Measurements from ENCODE around the gene MRFAP1L1.
A peak's percentile ranks its signal among the peaks of the same experiment; 100 is the strongest.
"Not testable (repeated sequence)": the region's sequence is repeated elsewhere in the genome, so short reads cannot be mapped to it uniquely, and the experiment has no call there.

Gene MRFAP1L1

DNA sequence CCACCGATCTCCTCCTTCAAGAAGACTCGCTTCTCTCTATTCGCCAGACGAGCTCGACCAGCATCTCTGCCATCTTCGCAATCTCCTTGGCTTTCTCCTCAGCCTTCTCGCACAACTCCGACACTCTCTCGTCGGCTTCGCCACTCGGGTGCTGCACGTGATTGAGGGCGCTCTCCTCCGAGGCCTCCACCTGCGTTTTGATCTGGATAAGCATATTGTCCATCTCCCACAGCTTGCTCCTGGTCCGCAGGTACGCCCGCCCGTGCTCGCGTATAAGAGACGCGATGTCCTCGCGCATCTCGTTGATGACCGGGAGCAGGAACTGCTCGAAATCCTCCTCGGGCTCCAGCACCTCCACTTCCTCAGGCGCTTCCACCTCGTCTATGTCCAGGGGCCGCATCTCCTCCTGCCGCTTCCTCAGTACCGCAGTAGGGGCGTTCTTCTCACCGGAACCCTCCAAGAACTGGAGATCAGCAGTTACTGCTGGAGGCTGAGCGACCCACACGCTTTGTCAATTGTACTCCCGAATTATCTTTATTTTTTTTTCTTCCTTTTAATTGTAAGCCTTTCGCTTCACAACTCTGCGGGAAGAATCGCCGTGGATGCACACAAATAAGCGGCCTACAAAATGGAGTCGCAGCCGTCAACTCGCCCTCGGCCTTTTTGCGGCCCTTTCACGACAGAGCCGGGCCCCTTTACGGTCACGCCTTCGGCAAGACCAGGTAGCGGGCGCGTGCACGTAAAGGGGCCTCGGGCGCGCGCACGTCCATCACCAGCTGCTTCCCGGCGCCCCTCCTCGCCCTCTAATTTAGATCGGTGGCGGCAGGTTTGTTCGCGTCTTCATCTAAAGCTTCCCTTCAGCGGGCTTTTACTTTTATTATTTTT is at the start of gene MRFAP1L1:
Gene MRFAP1L1, minus strand, starts transcription at position 636 of the 885 bp plus-strand sequence. Its CDS starts 236 bp downstream, at position 400.
- DNase-seq = peak; percentile 96

DNA sequence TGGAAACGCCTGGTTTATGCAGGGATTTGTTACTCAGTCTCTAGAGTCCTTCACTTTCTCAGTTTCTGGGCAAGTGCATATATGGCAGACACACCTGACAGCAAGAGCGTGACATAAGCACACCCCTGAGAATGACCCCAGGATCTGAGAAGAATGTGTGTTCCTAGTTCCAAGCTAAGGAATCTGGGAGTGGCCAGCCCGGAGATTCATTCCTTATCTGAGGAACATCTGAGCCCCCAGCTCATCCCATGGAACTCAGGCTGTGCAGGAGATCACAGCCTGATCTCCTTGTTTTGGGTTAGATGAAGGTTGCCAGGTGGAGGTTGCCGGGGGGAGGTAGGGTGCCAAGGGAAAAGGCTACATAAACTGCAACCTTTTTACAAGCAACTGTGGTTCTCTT is 49.1 kb upstream of the MRFAP1L1 start:
- DNase-seq = no peak

DNA sequence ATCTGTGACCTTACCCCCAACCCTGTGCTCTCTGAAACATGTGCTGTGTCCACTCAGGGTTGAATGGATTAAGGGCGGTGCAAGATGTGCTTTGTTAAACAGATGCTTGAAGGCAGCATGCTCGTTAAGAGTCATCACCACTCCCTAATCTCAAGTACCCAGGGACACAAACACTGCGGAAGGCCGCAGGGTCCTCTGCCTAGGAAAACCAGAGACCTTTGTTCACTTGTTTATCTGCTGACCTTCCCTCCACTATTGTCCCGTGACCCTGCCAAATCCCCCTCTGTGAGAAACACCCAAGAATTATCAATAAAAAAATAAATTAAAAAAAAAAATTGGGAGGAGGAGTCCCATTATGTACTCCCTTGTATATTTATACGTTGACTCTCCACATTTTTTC is 46.7 kb upstream of the MRFAP1L1 start:
- not testable (repeated sequence) for DNase-seq

GRCh38 chr4:6755088-6755753 is 45.6 kb upstream of the MRFAP1L1 start:
- no peak for DNase-seq

GRCh38 chr4:6754481-6755087 is 44.9 kb upstream of the MRFAP1L1 start:
- DNase-seq = no peak

DNA sequence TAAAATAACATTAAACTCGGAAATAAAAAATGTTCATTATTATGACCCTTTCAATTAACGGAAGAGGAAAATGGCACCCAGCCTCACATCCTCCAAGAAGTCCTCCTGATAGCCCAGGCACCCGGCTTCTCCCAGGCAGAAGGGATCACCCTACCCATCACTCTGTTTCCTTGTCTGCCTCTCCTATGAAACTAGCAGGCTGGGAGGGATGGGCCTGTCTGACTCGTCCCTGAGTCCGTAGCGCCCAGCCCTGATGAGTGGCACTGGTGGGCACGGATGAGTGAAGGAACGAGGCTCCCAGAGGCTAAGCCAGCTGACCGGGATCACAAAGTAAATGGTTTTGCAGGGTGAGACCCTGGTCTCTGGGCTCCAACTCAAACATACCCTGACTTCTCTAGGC is 44.2 kb upstream of the MRFAP1L1 start:
- DNase-seq = no peak

GRCh38 chr4:6753103-6753560 is 43.5 kb upstream of the MRFAP1L1 start:
- DNase-seq = no peak

DNA sequence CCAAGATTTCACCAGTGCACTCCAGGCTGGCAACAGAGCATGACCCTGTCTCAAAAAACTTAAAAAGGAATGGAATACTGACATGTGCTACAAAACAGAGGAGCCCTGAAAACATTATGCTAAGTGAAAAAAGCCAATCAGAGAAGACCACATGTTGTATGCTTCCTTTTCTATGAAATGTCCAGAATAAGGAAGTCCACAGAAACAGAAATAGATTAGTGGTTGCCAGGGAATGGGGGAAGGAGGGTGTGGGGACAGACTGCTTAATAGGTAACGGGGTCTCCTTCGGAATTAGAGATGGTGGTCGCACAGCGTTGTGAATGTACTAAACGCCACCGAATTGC is 42.8 kb upstream of the MRFAP1L1 start:
- DNase-seq = no peak

- DNase-seq = no peak
Observed at GRCh38 chr4:6751611-6752485, 42.2 kb upstream of the MRFAP1L1 start.

- no peak for DNase-seq
Observed at GRCh38 chr4:6750286-6751221, 40.9 kb upstream of the MRFAP1L1 start.

DNA sequence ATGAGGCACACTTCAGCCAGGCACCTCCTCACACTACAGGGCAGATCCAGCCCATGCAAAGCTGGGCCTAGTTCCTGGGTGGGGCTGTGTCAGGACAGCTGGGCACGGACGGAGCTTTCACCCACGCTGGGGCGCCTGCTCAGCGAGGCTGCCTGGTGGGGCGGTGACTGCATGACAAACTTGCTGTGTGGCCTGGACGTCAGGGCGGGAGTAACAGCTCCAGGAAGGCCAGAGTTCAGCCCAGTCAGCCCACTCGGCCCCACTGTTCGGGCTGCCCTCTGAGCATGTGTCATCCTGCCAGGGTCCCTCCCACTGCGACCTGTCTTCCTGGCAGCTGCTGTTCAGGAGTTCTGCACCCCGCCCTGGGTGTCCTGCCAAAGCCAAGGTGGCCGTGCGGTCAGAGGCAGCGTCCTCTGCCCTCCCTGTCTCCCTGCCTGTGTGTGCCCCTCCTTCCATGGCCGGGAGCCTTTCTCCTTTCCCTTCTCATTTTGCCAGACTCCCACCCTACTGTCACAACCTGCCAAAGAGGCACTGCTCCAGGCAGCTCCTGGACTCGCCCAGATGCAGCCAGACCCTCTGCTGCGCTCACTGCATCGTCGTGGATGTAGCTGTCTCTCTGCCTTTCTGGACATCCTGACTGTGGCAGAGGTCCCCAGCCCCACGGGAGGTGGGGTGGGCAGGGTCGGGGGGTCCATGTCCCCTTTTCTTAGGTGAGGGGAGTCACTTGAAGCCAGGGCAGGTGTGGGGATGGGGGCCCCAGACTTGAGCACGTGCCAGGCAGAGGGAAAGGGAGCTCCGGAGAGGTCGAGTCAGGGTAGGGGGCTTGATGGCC is 39.9 kb upstream of the MRFAP1L1 start:
- DNase-seq = no peak

- no peak for DNase-seq
Observed at GRCh38 chr4:6748286-6748685, 38.6 kb upstream of the MRFAP1L1 start.

GRCh38 chr4:6747294-6748051 is 37.8 kb upstream of the MRFAP1L1 start:
- no peak for DNase-seq

DNA sequence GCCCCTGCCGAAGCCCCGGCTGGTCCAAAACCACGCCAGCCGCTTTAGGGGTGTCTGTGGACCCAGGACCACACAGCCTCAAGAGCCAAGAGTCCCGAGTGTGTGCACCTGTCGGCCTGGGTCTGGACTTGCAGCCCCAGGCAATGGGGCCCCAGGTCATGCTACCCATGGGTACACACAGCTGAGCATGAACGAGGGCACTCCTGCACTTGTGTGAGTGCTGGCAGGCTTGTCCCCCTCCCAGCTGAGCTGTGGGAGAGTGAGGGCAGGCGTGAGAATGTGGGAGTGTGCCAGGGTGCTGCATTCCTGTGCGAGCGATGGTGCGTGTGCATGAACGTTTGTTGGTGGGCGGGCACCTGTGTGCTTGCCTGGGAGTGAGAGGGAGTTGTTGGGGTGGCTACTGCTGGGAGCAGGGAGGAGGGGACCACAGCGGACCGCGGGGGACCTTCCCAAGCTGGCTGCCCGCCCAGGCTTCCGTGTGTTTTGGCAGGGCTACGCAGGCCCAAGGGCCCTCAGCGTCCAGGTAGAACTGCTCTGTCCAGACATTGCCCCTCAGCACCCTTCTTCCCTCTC is 37.1 kb upstream of the MRFAP1L1 start:
- no peak for DNase-seq

- no peak for DNase-seq
Observed at GRCh38 chr4:6742989-6743388, 33.3 kb upstream of the MRFAP1L1 start.

DNA sequence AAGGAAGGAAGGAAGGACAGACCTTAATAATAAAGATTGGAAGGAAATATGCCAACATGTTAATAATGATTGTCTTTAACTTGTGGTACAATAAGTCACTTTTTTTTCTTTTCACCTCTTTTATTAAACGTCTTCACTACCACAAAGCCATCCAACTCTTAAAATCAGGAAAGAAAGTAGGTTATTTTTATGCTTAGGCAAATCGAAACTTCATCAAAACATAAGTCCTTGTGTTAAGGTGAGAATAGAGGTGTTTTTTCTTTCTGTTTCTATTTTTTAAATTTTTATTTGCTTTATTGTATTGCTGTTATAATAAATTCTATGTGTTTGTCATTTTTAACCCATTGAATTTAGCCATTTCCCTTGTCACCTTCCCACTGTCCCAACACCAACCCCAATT is 32.8 kb upstream of the MRFAP1L1 start:
- DNase-seq = no peak

DNA sequence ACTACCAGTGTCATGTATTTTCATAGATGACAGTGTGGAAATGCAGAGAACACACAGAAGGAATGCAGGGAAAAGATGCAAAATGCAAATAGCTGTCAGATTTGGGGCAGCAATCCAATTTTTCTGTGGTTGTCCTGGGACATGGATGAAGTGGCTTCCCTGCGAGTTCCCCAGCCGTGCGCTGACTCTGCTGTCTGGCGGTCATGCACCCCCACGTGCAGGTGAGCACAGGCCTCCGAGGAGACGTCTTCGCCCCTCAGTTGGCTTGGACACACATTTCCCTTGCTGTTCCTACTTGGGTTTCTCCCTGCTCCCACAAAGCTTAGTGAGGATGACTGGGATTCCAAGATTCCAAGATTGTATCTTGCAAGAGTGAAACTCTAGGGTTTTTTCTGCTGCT is 30.7 kb upstream of the MRFAP1L1 start:
- DNase-seq = no peak

GRCh38 chr4:6739920-6740319 is 30.3 kb upstream of the MRFAP1L1 start:
- DNase-seq = no peak

GRCh38 chr4:6734165-6734786 is 24.6 kb upstream of the MRFAP1L1 start:
- no peak for DNase-seq
